Measurements from ENCODE around the gene CASP3.

Gene CASP3

GRCh38 chr4:184649026-184649970 is at the start of gene CASP3, which contains the start of gene PRIMPOL:
Gene CASP3 (minus strand): TSS chr4:184649447. CDS start chr4:184638453, 10,994 bp downstream.
Gene PRIMPOL (plus strand): TSS chr4:184649738. CDS start chr4:184657141, 7,403 bp downstream.
- H3K36me3 ChIP-seq, result peaks cover 17% of the 10 kb centered on the region
- peak within 1 kb of the TSS; percentile 85 to 93 for H3K4me3 ChIP-seq (ENCODE audit: low read depth in 1 of 2, low read length in 1 of 2)
- no peaks in the 10 kb centered on the region for H3K27me3 ChIP-seq
- H3K27ac ChIP-seq, result peak within 1 kb of the TSS; percentile 97
- H3K4me1 ChIP-seq (ENCODE audit: control insufficient read depth in 1 of 2, insufficient read depth in 1 of 2, low read depth in 1 of 2, low read length in 1 of 2), result peaks cover 26 to 36% of the 10 kb centered on the region in 2 experiments
- H3K9me3 ChIP-seq, result no peaks in the 10 kb centered on the region
- peak; percentile 85 for TF ChIP-seq CTCF (IDR thresholded peaks at IDR 0.05)

GRCh38 chr4:184697956-184698355 is 48.7 kb upstream of the CASP3 start:
- Histone ChIP-seq H3K27me3 (no peaks in the 10 kb centered on the region), H3K4me3 (ENCODE audit: low read depth in 1 of 2, low read length in 1 of 2) (no peak overlapping the region), H3K36me3 (peaks cover 32% of the 10 kb centered on the region), H3K27ac (no peak overlapping the region), H3K9me3 (no peaks in the 10 kb centered on the region), H3K4me1 (ENCODE audit: control insufficient read depth in 1 of 2, insufficient read depth in 1 of 2, low read depth in 1 of 2, low read length in 1 of 2) (no peaks in the 10 kb centered on the region)
- no peak for TF ChIP-seq CTCF (IDR thresholded peaks at IDR 0.05)

DNA sequence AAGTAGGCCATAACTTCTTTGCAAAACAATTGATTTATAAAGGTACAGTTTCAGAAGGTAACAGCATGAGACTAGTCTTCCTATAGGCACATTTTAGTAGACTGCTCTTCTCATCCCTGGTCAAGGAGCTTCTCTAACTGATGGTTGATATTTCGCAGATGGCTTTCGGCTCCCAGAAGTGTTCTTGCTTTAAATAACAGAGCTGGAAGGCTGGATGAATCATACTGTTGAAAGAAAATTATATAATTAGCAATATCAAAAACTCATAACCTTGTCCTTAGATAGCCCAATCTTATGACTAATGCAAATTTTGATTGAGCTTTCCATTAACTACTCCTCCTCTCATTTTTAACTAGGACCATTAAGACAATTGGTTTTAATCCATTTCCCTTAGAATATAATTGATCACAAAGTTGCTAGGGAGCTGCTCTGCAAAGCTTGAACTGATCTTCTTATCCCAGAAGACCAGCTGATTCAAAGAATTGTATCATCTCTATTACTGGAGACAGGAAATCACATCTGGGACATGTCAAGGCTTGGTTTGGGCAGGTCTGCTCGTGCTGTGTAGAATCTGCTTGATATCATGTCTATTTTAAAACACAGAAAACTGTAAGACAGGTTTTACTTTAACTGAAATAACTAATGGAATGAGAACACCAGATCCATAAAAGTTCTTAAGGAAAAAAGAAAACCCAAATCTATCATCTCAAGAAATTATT is 46.1 kb upstream of the CASP3 start:
- no peak for TF ChIP-seq CTCF (IDR thresholded peaks at IDR 0.05)
- H3K27me3 ChIP-seq, result no peaks in the 10 kb centered on the region
- no peaks in the 10 kb centered on the region for H3K4me1 ChIP-seq (ENCODE audit: control insufficient read depth in 1 of 2, insufficient read depth in 1 of 2, low read depth in 1 of 2, low read length in 1 of 2)
- no peak overlapping the region for H3K27ac ChIP-seq
- peaks cover 16% of the 10 kb centered on the region for H3K36me3 ChIP-seq
- no peak overlapping the region for H3K4me3 ChIP-seq (ENCODE audit: low read depth in 1 of 2, low read length in 1 of 2)
- no peaks in the 10 kb centered on the region for H3K9me3 ChIP-seq

GRCh38 chr4:184694412-184694956 is 45.2 kb upstream of the CASP3 start:
- H3K36me3 ChIP-seq, result peaks cover 12% of the 10 kb centered on the region
- no peak for TF ChIP-seq CTCF (IDR thresholded peaks at IDR 0.05)
- H3K4me1 ChIP-seq (ENCODE audit: control insufficient read depth in 1 of 2, insufficient read depth in 1 of 2, low read depth in 1 of 2, low read length in 1 of 2), result no peaks in the 10 kb centered on the region
- H3K27ac ChIP-seq, result no peak overlapping the region
- no peak overlapping the region for H3K4me3 ChIP-seq (ENCODE audit: low read depth in 1 of 2, low read length in 1 of 2)
- H3K27me3 ChIP-seq, result no peaks in the 10 kb centered on the region
- H3K9me3 ChIP-seq, result no peaks in the 10 kb centered on the region

DNA sequence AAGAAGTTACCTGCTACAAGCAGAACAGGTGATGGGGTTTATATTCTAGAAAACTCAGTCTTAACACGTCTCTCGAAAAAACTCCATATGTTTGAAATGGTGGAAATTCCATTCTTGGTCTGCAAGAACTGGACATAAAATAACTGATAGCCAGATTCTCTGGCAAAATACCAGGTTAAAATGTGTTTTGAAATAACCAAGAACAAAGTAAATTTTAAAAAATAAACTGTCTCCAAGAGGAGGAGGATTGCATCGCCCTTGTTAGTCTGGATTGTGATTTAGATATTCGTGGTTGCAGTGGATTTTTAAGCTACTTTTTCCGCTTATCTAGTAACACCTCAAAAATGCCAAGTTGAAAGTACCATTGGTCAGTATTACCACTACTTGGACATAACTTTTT is 43.8 kb upstream of the CASP3 start:
- TF ChIP-seq CTCF (IDR thresholded peaks at IDR 0.05), result no peak
- H3K4me3 ChIP-seq (ENCODE audit: low read depth in 1 of 2, low read length in 1 of 2), result no peak overlapping the region
- H3K9me3 ChIP-seq, result no peaks in the 10 kb centered on the region
- H3K27me3 ChIP-seq, result no peaks in the 10 kb centered on the region
- H3K4me1 ChIP-seq (ENCODE audit: control insufficient read depth in 1 of 2, insufficient read depth in 1 of 2, low read depth in 1 of 2, low read length in 1 of 2), result no peaks in the 10 kb centered on the region
- H3K27ac ChIP-seq, result no peak overlapping the region
- H3K36me3 ChIP-seq, result peaks cover 12% of the 10 kb centered on the region
